Measurements from ENCODE around the gene LRRC59.

GRCh38 chr17:50382931-50383330 is 14.4 kb downstream of the LRRC59 start:
- no peak for TF ChIP-seq CTCF (IDR thresholded peaks at IDR 0.05)
- no peak for TF ChIP-seq EP300 (IDR thresholded peaks at IDR 0.05)
- no peak for TF ChIP-seq POLR2A (IDR thresholded peaks at IDR 0.05)
- no peak for TF ChIP-seq POLR2AphosphoS5 (IDR thresholded peaks at IDR 0.05)

Measured in stomach (tissue), 4 donors.